NCI-H2227 (cell line): ENCODE results near the gene ATP9B.
"Not testable (repeated sequence)": the region's sequence is repeated elsewhere in the genome, so short reads cannot be mapped to it uniquely, and the experiment has no call there.

ENCODE experiments used
- DNase-seq: peaks from one replicate; lab custom pipeline; 2025; ENCODE audit not compliant: unreplicated experiment; lab: John Stamatoyannopoulos, UW

ATP9B gene

DNA sequence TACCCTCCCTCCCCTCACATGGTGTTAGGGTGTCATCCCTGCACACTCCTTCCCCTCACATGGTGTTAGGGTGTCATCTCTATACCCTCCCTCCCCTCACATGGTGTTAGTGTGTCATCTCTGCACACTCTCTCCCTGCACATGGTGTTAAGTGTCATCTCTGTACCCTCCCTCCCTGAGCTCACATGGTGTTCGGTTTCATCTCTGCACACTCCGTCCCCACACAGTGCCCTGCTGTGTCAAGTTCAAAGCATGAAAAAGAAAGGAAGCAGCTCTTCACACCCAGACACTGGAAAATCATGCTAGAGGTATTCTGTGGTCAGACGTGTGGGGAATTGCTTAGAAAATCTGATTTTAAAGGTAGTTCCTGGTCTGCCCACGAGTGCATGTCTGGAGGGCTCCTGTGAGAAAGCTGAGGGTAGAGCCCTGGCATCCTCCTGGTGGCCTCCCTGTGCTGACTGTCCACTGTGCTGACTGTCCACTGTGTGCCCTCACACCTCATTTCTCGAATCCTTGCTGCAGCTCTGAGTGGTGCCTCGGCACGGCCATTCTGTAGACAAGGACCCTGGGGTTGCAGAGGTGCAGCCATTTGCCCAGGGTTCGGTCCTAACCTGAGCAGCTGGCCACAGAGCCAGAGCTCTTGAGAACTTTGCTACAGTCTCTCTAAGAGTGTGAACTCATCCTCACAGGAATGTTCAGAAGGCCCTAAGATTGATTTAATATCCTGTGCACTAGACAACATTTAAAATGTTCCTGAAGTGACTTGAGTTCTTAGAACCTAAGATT lies 257.4 kb downstream of the ATP9B start:
- DNase-seq, result no peak

- no peak for DNase-seq
These were observed 258.1 kb downstream of the ATP9B start for GRCh38 chr18:79327199-79327721.

DNA sequence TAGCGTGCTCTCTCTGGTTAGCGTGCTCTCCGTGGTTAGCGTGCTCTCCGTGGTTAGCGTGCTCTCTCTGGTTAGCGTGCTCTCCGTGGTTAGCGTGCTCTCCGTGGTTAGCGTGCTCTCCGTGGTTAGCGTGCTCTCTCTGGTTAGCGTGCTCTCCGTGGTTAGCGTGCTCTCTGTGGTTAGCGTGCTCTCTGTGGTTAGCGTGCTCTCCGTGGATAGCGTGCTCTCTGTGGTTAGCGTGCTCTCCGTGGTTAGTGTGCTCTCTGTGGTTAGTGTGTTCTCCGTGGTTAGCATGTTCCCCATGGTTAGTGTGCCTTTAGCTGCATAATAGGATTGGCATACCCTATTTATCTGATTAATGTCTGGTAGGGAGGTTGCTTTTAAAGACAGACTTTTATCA lies 258.7 kb downstream of the ATP9B start:
- DNase-seq, result not testable (repeated sequence)

DNA sequence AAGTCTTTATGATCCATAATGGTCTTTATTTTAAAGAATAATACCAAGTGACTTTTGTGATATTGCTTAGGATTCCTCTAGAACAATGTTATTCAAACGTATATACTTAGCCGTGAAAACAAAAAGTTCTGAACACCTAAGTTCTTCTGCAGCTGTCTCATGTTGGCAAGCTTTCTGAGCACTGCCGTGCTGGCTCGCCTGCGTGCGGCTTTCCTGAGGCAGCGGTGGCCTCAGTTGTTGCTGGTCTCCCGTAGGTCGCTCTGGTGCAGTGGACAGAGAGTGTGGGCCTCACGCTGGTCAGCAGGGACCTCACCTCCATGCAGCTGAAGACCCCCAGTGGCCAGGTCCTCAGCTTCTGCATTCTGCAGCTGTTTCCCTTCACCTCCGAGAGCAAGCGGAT lies 259.7 kb downstream of the ATP9B start:
- no peak for DNase-seq

DNA sequence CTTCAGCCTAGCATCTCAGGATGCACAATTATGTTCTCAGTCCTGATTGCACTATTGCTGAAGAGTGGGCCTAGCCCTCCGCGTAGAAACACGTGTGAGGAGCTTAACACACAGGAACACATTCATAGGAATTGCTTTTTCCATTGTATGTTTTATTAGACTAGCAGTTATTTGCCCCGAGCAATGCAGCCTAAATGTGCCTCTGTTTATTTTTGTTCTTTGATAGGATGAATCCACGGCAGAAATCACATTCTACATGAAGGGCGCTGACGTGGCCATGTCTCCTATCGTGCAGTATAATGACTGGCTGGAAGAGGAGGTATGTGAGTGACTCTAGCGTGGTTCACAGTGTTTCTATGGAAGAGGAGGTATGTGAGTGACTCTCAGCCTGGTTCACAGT lies 260.6 kb downstream of the ATP9B start:
- no peak for DNase-seq

DNA sequence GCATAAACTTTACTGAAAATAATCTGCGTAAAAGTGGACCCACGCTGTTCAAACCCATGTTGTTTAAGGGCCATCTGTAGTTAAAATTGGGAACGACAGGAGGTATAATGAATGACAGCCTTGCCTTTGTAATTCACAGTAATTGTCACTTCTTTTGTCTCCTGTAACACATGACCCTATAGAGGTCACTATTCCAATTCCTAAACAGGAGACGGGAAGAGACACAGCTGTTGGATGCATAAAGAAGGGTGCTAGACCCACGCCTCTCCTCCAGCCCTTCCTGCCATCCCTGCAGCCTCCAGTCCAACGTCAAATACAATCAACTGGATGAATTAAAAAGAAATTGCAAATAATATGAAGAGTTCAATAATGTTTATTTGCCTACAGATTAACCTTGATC lies 263.5 kb downstream of the ATP9B start:
- peak; percentile 72 for DNase-seq

GRCh38 chr18:79333046-79333445 lies 263.9 kb downstream of the ATP9B start:
- DNase-seq, result no peak

DNA sequence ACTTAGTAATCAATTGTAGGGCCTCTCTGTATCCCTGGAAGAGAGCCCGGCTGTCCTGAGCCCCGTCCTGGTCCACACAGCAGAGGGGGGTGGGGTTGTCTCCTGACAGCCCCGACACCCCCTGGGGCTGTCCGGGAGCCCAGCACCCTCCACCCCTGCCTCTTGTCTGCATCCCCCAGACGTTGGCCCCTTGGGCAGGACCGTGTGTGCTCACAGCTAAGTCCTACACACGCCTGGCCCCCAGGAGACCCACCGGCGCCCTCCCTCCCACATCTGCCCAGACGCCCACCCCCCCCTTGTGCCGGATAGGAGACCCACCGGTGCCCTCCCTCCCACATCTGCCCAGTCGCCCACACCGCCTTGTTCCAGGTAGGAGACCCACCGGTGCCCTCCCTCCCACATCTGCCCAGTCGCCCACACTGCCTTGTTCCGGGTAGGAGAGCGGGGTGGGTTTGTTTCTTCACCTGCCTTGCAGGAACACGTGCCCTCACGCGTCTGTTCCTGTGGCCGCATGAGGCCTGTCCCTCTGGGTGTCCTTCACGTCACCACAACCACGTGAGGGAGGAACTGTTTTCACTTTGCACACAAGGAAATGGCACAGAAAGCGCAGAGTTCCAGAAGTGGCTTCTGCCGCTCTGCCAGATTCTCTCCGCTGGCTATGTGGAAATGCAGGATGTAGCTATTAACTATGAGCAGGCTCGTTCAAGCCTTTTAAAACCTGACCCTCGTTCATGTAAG lies 265.5 kb downstream of the ATP9B start:
- DNase-seq, result no peak

DNA sequence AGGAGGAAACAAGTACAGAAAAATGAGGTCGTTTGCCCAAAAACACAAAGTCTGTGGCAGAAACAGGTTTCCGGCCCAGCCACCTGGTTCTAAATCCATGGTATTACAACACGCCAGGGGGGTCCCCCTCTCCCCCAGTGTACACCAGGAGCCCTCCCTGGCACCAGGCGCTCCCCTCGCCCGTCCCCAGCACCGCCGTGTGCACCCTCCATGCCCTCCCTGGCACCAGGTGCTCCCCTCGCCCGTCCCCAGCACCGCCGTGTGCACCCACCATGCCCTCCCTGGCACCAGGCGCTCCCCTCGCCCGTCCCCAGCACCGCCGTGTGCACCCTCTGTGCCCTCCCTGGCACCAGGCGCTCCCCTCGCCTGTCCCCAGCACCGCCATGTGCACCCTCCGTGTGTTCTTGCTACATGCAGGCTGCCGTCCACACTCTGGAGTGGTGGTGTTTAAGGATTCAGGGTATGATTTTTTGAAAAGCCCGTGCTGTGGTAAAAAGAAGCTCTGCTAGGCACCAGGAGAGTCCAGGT lies 266.7 kb downstream of the ATP9B start:
- no peak for DNase-seq

- DNase-seq, result no peak
These were observed 267.5 kb downstream of the ATP9B start for GRCh38 chr18:79336556-79337142.

DNA sequence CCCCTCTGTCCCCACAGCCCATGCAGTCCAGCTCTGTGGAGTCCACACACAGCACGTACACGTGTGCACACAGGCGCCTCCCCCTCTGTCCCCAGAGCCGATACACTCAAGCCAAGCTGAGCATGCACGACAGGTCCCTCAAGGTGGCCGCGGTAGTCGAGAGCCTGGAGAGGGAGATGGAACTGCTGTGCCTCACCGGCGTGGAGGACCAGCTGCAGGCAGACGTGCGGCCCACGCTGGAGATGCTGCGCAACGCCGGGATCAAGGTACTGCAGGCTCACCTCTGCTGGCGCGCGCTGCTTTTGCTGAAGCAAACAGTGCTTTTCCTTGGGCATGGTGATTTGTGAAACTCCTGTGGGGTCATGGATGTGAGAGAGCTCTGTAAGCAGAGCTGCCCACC lies 268.0 kb downstream of the ATP9B start:
- no peak for DNase-seq

- no peak for DNase-seq
These were observed 268.4 kb downstream of the ATP9B start for GRCh38 chr18:79337620-79338019.

DNA sequence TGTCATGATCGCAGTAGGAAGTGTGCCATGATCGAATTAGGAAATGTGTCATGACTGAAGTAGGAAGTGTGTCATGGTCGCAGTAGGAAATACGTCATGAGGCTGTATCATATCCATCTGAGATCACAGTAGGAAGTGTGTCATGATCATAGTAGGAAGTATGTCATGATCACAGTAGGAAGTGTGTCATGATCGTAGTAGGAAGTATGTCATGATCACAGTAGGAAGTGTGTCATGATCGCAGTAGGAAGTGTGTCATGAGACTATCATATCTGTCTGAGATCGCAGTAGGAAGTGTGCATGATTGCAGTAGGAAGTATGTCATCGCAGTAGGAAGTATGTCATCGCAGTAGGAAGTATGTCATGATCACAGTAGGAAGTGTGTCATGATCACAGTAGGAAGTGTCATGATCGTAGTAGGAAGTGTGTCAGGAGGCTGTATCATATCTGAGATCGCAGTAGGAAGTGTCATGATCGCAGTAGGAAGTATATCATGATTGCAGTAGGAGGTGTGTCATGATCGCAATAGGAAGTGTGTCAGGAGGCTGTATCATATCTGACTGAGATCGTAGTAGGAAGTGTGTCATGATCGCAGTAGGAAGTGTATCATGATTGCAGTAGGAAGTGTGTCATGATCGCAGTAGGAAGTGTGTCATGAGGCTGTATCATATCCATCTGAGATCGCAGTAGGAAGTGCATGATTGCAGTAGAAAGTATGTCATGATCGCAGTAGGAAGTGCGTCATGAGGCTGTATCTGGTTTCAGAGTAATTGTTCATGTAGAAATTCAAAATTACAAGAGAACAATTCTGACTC lies 270.1 kb downstream of the ATP9B start:
- no peak for DNase-seq

DNA sequence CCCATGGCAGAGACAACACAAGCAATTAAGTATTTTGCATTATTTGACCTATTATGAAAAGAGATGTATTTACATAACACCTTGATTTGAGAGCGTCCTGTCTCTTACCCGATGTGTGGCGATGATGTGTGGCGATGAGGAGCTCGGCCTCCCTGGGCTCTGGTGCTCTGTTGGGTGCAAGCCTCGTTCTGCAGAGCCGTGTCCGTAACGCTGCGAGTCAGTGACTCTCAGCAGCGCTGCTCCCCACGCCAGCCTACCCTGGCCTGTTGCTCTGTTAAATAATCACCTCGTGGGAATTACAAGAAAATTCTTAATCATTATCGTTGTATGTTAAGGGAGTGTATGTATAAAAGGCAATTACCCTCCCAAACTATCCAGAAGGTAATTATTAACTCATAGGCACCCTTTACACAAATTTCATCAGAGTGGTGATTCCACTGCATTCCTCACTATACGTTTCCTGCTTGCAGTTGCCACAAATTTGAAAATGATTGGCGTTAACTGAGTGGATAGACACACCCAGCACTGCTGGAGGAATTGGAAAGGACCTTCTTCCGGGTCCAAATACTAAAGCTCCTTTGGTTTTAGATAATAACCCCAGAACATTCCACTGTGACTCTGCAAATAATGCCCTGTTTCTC lies 274.5 kb downstream of the ATP9B start:
- no peak for DNase-seq

DNA sequence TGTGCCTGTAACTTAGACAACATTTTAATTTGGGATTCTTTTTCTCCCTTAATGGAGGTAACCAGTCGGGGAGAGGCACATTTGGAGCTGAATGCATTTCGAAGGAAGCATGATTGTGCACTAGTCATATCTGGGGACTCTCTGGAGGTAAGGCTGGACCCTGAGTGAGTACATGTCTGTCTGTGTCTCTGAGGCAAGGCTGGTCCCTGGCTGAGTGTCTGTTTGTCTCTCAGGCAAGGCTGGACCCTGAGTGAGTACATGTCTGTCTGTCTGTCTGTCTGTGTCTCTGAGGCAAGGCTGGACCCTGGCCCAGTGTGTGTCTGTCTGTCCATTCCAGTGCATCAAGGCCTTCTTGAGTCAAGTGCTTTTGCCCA lies 275.0 kb downstream of the ATP9B start:
- DNase-seq, result no peak

- no peak for DNase-seq
These were observed 276.2 kb downstream of the ATP9B start for GRCh38 chr18:79345366-79345765.

GRCh38 chr18:79345981-79346380 lies 276.8 kb downstream of the ATP9B start:
- no peak for DNase-seq

GRCh38 chr18:79348066-79348465 lies 278.9 kb downstream of the ATP9B start:
- DNase-seq, result no peak

GRCh38 chr18:79352432-79352831 lies 283.2 kb downstream of the ATP9B start:
- DNase-seq, result no peak

DNA sequence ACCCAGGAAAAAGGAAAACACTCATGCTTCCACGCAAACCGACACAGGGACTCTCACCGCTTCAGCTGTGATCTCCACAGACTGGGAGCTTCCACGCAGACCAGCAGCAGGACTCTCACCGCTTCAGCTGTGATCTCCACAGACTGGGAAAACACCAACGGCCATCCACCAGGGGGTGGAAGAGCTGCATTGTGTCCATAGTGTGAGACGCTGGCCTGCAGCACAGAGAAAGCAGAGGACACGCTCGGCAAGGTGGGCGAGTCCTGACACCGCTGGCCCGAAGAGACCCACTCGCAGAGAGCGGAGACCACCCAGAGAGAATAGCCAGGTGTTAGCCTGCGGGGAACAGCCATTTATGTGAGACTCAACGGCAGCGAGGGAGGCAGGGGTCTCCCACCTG lies 284.1 kb downstream of the ATP9B start:
- no peak for DNase-seq
